Fibroblast of lung (primary cell): ENCODE results near the gene SLIT3. TPM values are rescaled to one million over a fixed set of nuclear protein-coding genes. Genes with fewer than 3 reads are reported as not detected.
A peak's percentile ranks its signal among the peaks of the same experiment; 100 is the strongest.

Experiments
- DNase-seq, 2 donors: peaks; one replicate each; pipeline versions ENCODE4 v3.0.0 to v3.0.0-alpha.2; 2010; ENCODE audit warnings: low read depth in 2 of 2
- H2AFZ ChIP-seq: 2 replicates; pipeline ENCODE4 v1.5.1; 2012; ENCODE audit warnings: low read length, control low read depth, inconsistent platforms
- H3K27ac ChIP-seq: 2 replicates; pipeline ENCODE4 v1.5.1; 2011; ENCODE audit warnings: low read length, control low read depth; ENCODE audit not compliant: insufficient read depth
- H3K27me3 ChIP-seq: 2 replicates; pipeline ENCODE4 v1.5.1; 2011; ENCODE audit warnings: mild to moderate bottlenecking, low read length; ENCODE audit not compliant: control insufficient read depth, insufficient read depth
- H3K36me3 ChIP-seq: 2 replicates; pipeline ENCODE4 v1.5.1; 2011; ENCODE audit warnings: low read length; ENCODE audit not compliant: control insufficient read depth, insufficient read depth
- H3K4me1 ChIP-seq: 2 replicates; pipeline ENCODE4 v1.5.1; 2011; ENCODE audit warnings: low read length; ENCODE audit not compliant: control insufficient read depth, insufficient read depth; ENCODE audit errors: extremely low read depth
- H3K4me2 ChIP-seq: 2 replicates; pipeline ENCODE4 v1.5.1; 2011; ENCODE audit warnings: low read length, control low read depth; ENCODE audit not compliant: insufficient read depth; ENCODE audit errors: extremely low read depth
- H3K4me3 ChIP-seq, 4 experiments: fragments of 200-600 bp in 1 of 4; sonication (generic) in 1 of 4; replicated peaks in 1 of 4; 2 replicates each; pipeline ENCODE4 v1.5.1; 2011 to 2016; ENCODE audit warnings: low read length in 4 of 4, low read depth in 3 of 4, mild to moderate bottlenecking in 3 of 4, control low read depth in 2 of 4, inconsistent platforms in 1 of 4, mixed read lengths in 1 of 4; ENCODE audit not compliant: insufficient read depth in 1 of 4; ENCODE audit errors: control extremely low read depth in 1 of 4
- H3K79me2 ChIP-seq: 2 replicates; pipeline ENCODE4 v1.5.1; 2012; ENCODE audit warnings: mild to moderate bottlenecking, low read length, inconsistent platforms; ENCODE audit not compliant: control insufficient read depth, insufficient read depth
- H3K9ac ChIP-seq: 2 replicates; pipeline ENCODE4 v1.5.1; 2011; ENCODE audit warnings: mild to moderate bottlenecking, low read length, control low read depth; ENCODE audit not compliant: insufficient read depth
- H3K9me3 ChIP-seq: 2 replicates; pipeline ENCODE4 v1.5.1; 2012; ENCODE audit warnings: low read depth, low read length; ENCODE audit not compliant: control insufficient read depth, insufficient read depth
- H4K20me1 ChIP-seq: 2 replicates; pipeline ENCODE4 v1.5.1; 2011; ENCODE audit warnings: low read length; ENCODE audit not compliant: control insufficient read depth, insufficient read depth; ENCODE audit errors: extremely low read depth
- EZH2 ChIP-seq: IDR thresholded peaks from 2 replicates; pipeline ENCODE4 v1.5.1; 2012; ENCODE audit warnings: low read length, control low read depth, mild to moderate bottlenecking; ENCODE audit errors: missing control alignments
- polyA plus RNA-seq, 2 donors: library from polyadenylated mRNA; depleted of rRNA in 1 of 2; stranded (reverse) in 1 of 2; unstranded in 1 of 2; fragments of >200 nt; gene quantifications; 2 replicates each; pipeline ENCODE4 v1.2.1, GENCODE V29; 2011 to 2012; ENCODE audit warnings: missing spikeins in 1 of 2
- total RNA-seq: library from RNA; depleted of rRNA; stranded (reverse); fragments of >200 nt; gene quantifications from 2 replicates; pipeline ENCODE4 v1.2.1, GENCODE V29; 2014
- TF ChIP-seq, protein P1 (sequence below), 2 donors: IDR thresholded peaks in 1 of 2; conservative IDR thresholded peaks in 1 of 2; 1 replicate in 1 of 2; 2 replicates in 1 of 2; pipeline ENCODE4 v1.5.1; 2011 to 2012; ENCODE audit warnings: low read length in 2 of 2, control low read depth in 1 of 2, inconsistent platforms in 1 of 2, low read depth in 1 of 2, mild to moderate bottlenecking in 1 of 2

SLIT3 gene
- total and polyA plus RNA-seq, 2 donors (not counting 1 experiment from before 2014, with no cell fraction given) = 1.6 to 4.6 TPM

DNA sequence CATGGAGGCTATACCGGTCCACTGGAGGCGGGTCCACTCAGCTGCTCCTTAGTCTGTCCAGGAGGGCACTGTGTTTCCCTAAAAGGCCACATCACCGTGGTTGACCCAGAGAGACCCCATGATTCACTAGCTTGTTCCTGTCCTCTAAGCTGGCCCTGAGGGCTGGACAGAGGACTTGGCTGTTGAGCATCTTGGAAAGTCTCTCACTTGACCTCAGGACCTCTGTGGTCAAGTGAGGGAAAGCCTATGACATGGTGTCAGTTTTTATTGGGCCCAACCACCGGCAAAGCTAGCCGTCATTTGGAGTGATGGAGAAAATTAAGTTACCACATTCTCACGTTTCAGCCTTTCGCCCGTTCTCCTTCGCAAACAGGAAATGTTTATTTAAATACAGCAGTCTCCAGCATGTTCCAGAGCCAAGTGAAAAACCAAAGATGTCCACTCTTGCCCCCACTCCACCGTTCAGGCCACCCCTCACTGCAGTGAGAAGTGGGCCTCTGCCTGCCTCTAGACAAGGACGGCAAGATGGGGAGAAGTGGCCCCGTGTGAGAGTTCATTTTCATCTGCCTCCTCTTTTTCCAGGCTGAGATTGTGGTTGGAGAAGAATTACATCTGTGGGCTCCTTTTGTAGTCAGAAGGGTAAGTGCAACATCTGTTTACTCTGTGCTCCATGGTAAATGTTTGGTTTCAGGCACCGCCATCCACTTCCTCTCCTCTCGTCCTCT, 4.4 kb downstream of the SLIT3 start:
- Histone ChIP-seq H3K4me1 (peaks cover 8% of the 10 kb centered on the region), H3K4me3 (no peak overlapping the region), H3K9ac (no peak overlapping the region), H3K36me3 (no peaks in the 10 kb centered on the region), H3K4me2 (no peak overlapping the region), H2AFZ (no peak overlapping the region), H3K9me3 (no peaks in the 10 kb centered on the region), H3K27ac (no peak overlapping the region), H3K27me3 (peaks cover 11% of the 10 kb centered on the region), H3K79me2 (no peaks in the 10 kb centered on the region), H4K20me1 (no peaks in the 10 kb centered on the region)
- peak; percentile 67 to 84 for DNase-seq
- TF ChIP-seq EZH2 = no peak
- TF ChIP-seq, protein P1, sequence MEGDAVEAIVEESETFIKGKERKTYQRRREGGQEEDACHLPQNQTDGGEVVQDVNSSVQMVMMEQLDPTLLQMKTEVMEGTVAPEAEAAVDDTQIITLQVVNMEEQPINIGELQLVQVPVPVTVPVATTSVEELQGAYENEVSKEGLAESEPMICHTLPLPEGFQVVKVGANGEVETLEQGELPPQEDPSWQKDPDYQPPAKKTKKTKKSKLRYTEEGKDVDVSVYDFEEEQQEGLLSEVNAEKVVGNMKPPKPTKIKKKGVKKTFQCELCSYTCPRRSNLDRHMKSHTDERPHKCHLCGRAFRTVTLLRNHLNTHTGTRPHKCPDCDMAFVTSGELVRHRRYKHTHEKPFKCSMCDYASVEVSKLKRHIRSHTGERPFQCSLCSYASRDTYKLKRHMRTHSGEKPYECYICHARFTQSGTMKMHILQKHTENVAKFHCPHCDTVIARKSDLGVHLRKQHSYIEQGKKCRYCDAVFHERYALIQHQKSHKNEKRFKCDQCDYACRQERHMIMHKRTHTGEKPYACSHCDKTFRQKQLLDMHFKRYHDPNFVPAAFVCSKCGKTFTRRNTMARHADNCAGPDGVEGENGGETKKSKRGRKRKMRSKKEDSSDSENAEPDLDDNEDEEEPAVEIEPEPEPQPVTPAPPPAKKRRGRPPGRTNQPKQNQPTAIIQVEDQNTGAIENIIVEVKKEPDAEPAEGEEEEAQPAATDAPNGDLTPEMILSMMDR (conservative IDR thresholded peaks at IDR 0.05 in 1 of 2, IDR thresholded peaks at IDR 0.05 in 1 of 2; ENCODE audit: low read depth in 1 of 2, low read length in 2 of 2) = no peak

DNA sequence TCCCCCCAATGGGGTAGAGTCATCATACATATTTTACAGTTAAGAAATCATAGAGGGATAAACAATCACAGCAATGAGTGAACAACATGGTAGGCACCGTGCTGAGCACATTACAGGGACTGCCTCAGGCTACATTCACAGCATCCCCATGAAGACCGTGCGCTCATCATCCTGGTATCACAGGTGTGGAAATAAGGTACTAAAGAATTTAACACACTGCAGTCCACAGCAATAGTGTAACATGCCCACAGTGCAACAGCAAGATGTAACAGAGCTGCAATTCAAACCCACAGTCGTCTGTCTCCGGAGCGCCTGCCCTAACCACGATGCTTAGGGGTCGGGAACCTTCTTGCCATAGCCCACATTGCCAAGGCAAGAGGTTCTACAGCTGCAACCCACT, 5.6 kb downstream of the SLIT3 start:
- H3K4me2 ChIP-seq = no peak overlapping the region

DNA sequence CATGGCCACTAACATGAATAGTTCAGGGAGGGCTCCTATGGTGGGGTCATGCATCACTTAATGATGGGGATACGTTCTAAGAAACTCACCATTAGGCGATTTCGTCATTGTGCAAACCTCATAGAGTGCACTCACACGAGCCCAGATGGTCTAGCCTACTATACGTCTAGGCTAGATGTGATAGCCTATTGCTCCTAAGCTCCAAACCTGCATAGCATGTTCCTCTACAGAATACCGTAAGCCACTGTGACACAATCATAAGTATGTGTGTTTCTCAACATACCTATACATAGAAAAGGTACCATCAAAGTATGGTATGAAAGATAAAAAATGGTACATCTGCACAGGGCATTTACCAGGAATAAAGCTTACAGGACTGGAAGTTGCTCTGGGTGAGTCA, 6.3 kb downstream of the SLIT3 start:
- no peaks in the 10 kb centered on the region for H3K36me3 ChIP-seq
- H3K9me3 ChIP-seq = no peaks in the 10 kb centered on the region
- peaks cover 4% of the 10 kb centered on the region for H3K4me1 ChIP-seq
- no peaks in the 10 kb centered on the region for H3K79me2 ChIP-seq
- DNase-seq = no peak
- H2AFZ ChIP-seq = no peak overlapping the region
- H3K27me3 ChIP-seq = peaks cover 6% of the 10 kb centered on the region
- no peak overlapping the region for H3K9ac ChIP-seq
- H3K27ac ChIP-seq = no peak overlapping the region
- H4K20me1 ChIP-seq = no peaks in the 10 kb centered on the region
- no peak overlapping the region for H3K4me2 ChIP-seq
- no peak for TF ChIP-seq EZH2
- TF ChIP-seq, protein P1 (conservative IDR thresholded peaks at IDR 0.05 in 1 of 2, IDR thresholded peaks at IDR 0.05 in 1 of 2; ENCODE audit: low read depth in 1 of 2, low read length in 2 of 2) = no peak
- no peak overlapping the region for H3K4me3 ChIP-seq

More for the DNA sequence above, 5.6 kb downstream of the SLIT3 start:
- H3K4me3 ChIP-seq = no peak overlapping the region
- peaks cover 7% of the 10 kb centered on the region for H3K27me3 ChIP-seq
- H3K9ac ChIP-seq = no peak overlapping the region
- H3K36me3 ChIP-seq = no peaks in the 10 kb centered on the region
- H3K9me3 ChIP-seq = no peaks in the 10 kb centered on the region
- no peak overlapping the region for H2AFZ ChIP-seq
- H3K4me1 ChIP-seq = peaks cover 5% of the 10 kb centered on the region
- DNase-seq = no peak
- H3K27ac ChIP-seq = no peak overlapping the region
- no peaks in the 10 kb centered on the region for H4K20me1 ChIP-seq
- no peaks in the 10 kb centered on the region for H3K79me2 ChIP-seq
- TF ChIP-seq, protein P1 (conservative IDR thresholded peaks at IDR 0.05 in 1 of 2, IDR thresholded peaks at IDR 0.05 in 1 of 2; ENCODE audit: low read depth in 1 of 2, low read length in 2 of 2) = no peak
- TF ChIP-seq EZH2 = no peak
